K562 (cell line): ENCODE data around the gene ZNF486. TPM values are rescaled to one million over a fixed set of nuclear protein-coding genes. Genes with fewer than 3 reads are reported as not detected.

ENCODE experiments used
- CBFA2T3 ChIP-seq: fragments of 450-650 bp; IDR thresholded peaks from 2 replicates; pipeline ENCODE4 v1.6.1; 2017
- DPF2 ChIP-seq: fragments of 450-650 bp; IDR thresholded peaks from 2 replicates; pipeline ENCODE4 v1.6.1; 2016
- MEF2D ChIP-seq: conservative IDR thresholded peaks from 2 replicates; pipeline ENCODE4 v1.6.1; 2016; ENCODE audit warnings: low read depth, missing genetic modification characterization, missing compliant biosample characterization
- PHF21A ChIP-seq: fragments of 450-650 bp; IDR thresholded peaks from 2 replicates; pipeline ENCODE4 v1.6.1; 2017; ENCODE audit warnings: low read depth, borderline replicate concordance
- TAL1 ChIP-seq: fragments of 450-650 bp; IDR thresholded peaks from 2 replicates; pipeline ENCODE4 v1.6.1; 2016; ENCODE audit warnings: mild to moderate bottlenecking
- polyA plus RNA-seq, 8 experiments: library from polyadenylated mRNA; depleted of rRNA in 4 of 8; stranded (reverse) in 5 of 8; unstranded in 3 of 8; fragments of >200 nt; fragmentation: Nextera tagmentation in 2 of 8; fragmentation: Illumina TruSeq in 1 of 8; extraction: Ambion mirVana in 2 of 8; extraction: Trizol in 1 of 8; gene quantifications; 2 replicates each; pipeline versions ENCODE4 v1.2.1 to v1.2.3, GENCODE V29; 2011 to 2014; ENCODE audit warnings: inconsistent platforms in 1 of 8, missing spikeins in 1 of 8
- total RNA-seq, 7 experiments: library from RNA; depleted of rRNA in 6 of 7; stranded (reverse); fragments of >200 nt in 6 of 7; fragmentation: Illumina TruSeq in 2 of 7; extraction: Trizol in 2 of 7; gene quantifications; 2 replicates each; pipeline versions ENCODE4 v1.2.1 to v1.2.3, GENCODE V29; 2011 to 2021; ENCODE audit warnings: low replicate concordance in 1 of 7
- TF ChIP-seq, protein P1 (sequence below): fragments of 450-650 bp; IDR thresholded peaks from 2 replicates; pipeline ENCODE4 v1.6.1; 2016; ENCODE audit warnings: mild to moderate bottlenecking, moderate library complexity

ZNF486 gene
- total and polyA plus RNA-seq, 9 of the 15 experiments (the other 6 are each of a cell fraction or from before 2014, with no cell fraction given): 0.39 to 1.6 (median 1.2) TPM

DNA sequence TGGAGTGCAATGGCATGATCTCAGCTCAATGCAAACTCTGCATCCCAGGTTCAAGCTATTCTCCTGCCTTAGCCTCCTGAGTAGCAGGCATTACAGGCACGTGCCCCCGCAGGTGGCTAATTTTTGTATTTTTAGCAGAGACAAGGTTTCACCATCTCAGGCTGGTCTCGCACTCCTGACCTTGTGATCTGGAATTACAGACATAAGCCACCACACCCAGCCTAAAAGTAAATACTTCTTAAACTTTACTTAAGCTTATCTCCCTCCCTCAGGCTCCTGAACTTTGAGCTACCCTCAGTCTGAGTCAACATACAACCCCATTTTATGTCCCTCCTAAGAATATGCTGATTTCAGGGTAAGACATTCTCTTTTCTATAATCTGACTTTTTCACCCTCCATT, 66.1 kb downstream of the ZNF486 start (continued):
- TF ChIP-seq DPF2 (peak; percentile 38; the same call in 1 of the 2 replicates), MEF2D (tag) (no peak), CBFA2T3 (peak; percentile 75), PHF21A (no peak), TAL1 (peak; percentile 67)
- TF ChIP-seq, protein P1, sequence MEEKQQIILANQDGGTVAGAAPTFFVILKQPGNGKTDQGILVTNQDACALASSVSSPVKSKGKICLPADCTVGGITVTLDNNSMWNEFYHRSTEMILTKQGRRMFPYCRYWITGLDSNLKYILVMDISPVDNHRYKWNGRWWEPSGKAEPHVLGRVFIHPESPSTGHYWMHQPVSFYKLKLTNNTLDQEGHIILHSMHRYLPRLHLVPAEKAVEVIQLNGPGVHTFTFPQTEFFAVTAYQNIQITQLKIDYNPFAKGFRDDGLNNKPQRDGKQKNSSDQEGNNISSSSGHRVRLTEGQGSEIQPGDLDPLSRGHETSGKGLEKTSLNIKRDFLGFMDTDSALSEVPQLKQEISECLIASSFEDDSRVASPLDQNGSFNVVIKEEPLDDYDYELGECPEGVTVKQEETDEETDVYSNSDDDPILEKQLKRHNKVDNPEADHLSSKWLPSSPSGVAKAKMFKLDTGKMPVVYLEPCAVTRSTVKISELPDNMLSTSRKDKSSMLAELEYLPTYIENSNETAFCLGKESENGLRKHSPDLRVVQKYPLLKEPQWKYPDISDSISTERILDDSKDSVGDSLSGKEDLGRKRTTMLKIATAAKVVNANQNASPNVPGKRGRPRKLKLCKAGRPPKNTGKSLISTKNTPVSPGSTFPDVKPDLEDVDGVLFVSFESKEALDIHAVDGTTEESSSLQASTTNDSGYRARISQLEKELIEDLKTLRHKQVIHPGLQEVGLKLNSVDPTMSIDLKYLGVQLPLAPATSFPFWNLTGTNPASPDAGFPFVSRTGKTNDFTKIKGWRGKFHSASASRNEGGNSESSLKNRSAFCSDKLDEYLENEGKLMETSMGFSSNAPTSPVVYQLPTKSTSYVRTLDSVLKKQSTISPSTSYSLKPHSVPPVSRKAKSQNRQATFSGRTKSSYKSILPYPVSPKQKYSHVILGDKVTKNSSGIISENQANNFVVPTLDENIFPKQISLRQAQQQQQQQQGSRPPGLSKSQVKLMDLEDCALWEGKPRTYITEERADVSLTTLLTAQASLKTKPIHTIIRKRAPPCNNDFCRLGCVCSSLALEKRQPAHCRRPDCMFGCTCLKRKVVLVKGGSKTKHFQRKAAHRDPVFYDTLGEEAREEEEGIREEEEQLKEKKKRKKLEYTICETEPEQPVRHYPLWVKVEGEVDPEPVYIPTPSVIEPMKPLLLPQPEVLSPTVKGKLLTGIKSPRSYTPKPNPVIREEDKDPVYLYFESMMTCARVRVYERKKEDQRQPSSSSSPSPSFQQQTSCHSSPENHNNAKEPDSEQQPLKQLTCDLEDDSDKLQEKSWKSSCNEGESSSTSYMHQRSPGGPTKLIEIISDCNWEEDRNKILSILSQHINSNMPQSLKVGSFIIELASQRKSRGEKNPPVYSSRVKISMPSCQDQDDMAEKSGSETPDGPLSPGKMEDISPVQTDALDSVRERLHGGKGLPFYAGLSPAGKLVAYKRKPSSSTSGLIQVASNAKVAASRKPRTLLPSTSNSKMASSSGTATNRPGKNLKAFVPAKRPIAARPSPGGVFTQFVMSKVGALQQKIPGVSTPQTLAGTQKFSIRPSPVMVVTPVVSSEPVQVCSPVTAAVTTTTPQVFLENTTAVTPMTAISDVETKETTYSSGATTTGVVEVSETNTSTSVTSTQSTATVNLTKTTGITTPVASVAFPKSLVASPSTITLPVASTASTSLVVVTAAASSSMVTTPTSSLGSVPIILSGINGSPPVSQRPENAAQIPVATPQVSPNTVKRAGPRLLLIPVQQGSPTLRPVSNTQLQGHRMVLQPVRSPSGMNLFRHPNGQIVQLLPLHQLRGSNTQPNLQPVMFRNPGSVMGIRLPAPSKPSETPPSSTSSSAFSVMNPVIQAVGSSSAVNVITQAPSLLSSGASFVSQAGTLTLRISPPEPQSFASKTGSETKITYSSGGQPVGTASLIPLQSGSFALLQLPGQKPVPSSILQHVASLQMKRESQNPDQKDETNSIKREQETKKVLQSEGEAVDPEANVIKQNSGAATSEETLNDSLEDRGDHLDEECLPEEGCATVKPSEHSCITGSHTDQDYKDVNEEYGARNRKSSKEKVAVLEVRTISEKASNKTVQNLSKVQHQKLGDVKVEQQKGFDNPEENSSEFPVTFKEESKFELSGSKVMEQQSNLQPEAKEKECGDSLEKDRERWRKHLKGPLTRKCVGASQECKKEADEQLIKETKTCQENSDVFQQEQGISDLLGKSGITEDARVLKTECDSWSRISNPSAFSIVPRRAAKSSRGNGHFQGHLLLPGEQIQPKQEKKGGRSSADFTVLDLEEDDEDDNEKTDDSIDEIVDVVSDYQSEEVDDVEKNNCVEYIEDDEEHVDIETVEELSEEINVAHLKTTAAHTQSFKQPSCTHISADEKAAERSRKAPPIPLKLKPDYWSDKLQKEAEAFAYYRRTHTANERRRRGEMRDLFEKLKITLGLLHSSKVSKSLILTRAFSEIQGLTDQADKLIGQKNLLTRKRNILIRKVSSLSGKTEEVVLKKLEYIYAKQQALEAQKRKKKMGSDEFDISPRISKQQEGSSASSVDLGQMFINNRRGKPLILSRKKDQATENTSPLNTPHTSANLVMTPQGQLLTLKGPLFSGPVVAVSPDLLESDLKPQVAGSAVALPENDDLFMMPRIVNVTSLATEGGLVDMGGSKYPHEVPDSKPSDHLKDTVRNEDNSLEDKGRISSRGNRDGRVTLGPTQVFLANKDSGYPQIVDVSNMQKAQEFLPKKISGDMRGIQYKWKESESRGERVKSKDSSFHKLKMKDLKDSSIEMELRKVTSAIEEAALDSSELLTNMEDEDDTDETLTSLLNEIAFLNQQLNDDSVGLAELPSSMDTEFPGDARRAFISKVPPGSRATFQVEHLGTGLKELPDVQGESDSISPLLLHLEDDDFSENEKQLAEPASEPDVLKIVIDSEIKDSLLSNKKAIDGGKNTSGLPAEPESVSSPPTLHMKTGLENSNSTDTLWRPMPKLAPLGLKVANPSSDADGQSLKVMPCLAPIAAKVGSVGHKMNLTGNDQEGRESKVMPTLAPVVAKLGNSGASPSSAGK: peak; percentile 56
